T-helper 17 cell (primary cell): ENCODE data around the gene CHAT. TPM values are rescaled to one million over a fixed set of nuclear protein-coding genes. Genes with fewer than 3 reads are reported as not detected.

Source experiments
- ATAC-seq: fragments of 150-1000 bp; cut with Tn5 transposase; 2 replicates; pipeline ENCODE4 v1.10.0; 2021; ENCODE audit warnings: mild to moderate bottlenecking, moderate library complexity
- DNase-seq, 3 donors: peaks; one replicate each; pipeline versions ENCODE4 v3.0.0 to v3.0.0-alpha.2; 2020 to 2021
- H3K9me3 ChIP-seq: one replicate; pipeline ENCODE4 v1.7.0; 2013; ENCODE audit warnings: low read length, mild to moderate bottlenecking; ENCODE audit not compliant: control insufficient read depth, poor library complexity, severe bottlenecking
- H3K27ac Mint-ChIP-seq: one replicate; pipeline ENCODE4 v1.8.0; 2022; ENCODE audit warnings: mild to moderate bottlenecking, moderate library complexity, mixed read lengths
- H3K27me3 Mint-ChIP-seq: one replicate; pipeline ENCODE4 v1.8.0; 2022; ENCODE audit warnings: mixed read lengths
- H3K36me3 Mint-ChIP-seq: one replicate; pipeline ENCODE4 v1.8.0; 2022; ENCODE audit warnings: low read depth, mixed read lengths
- H3K4me1 Mint-ChIP-seq: one replicate; pipeline ENCODE4 v1.8.0; 2022; ENCODE audit warnings: mild to moderate bottlenecking, mixed read lengths
- H3K4me3 Mint-ChIP-seq: one replicate; pipeline ENCODE4 v1.8.0; 2022; ENCODE audit warnings: mild to moderate bottlenecking, moderate library complexity, mixed read lengths
- total RNA-seq, 4 donors: library from RNA in 2 of 4; stranded (reverse) in 2 of 4; gene quantifications; one replicate each; pipeline ENCODE4 v1.2.3 and lab custom pipeline; 2022 to 2026

The CHAT gene
- total RNA-seq, 2 donors from 2014 or later: not detected

DNA sequence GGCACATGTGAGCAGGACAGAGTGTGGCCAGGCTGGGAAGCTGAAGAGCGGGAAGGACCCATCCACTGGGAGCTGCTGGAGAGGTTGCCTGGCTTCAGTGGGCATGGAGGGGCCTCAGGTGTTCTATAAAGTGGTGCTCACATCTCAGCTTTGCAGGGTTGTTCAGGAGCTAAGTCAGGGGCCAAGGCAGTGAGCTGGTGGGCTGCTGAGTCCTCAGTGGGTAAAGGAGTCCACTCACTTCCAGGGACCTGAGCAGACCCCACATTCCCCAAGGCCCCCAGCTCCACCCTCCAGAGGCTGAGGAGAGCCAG is 36.8 kb downstream of the CHAT start:
- no peaks in the 10 kb centered on the region for H3K9me3 ChIP-seq
- ATAC-seq (no peak), DNase-seq (no peak)
- Mint-ChIP-seq H3K4me3 (no peak overlapping the region), H3K27ac (no peak overlapping the region), H3K27me3 (peaks cover 42% of the 10 kb centered on the region), H3K4me1 (peaks cover 11% of the 10 kb centered on the region), H3K36me3 (no peaks in the 10 kb centered on the region)

- no peaks in the 10 kb centered on the region for H3K36me3 Mint-ChIP-seq
- no peak overlapping the region for H3K27ac Mint-ChIP-seq
- DNase-seq: no peak
- no peak for ATAC-seq
- H3K9me3 ChIP-seq: no peaks in the 10 kb centered on the region
- H3K4me1 Mint-ChIP-seq: peaks cover 11% of the 10 kb centered on the region
- no peak overlapping the region for H3K4me3 Mint-ChIP-seq
- peaks cover 37% of the 10 kb centered on the region for H3K27me3 Mint-ChIP-seq
Measured at GRCh38 chr10:49651039-49651835, 37.4 kb downstream of the CHAT start.

DNA sequence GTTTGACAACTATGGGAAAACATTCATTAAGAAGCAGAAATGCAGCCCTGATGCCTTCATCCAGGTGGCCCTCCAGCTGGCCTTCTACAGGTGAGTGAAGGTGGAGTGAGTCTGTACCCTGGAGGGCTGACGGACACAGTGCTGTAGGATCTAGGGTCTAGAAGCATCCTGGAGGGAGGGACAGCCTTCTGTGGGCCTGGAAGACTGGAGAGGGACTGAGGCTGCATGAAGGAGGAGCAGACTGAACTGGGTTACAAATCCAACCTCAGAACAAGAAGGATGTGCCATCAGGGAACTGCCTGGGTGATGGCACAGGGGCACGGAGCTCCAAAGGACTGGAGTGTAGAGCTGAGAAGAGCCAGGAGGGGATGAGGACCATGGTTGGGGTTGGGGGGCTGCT is 38.1 kb downstream of the CHAT start:
- peaks cover 37% of the 10 kb centered on the region for H3K27me3 Mint-ChIP-seq
- no peaks in the 10 kb centered on the region for H3K9me3 ChIP-seq
- H3K36me3 Mint-ChIP-seq: peaks cover 3% of the 10 kb centered on the region
- H3K4me3 Mint-ChIP-seq: no peak overlapping the region
- H3K27ac Mint-ChIP-seq: no peak overlapping the region
- peaks cover 11% of the 10 kb centered on the region for H3K4me1 Mint-ChIP-seq
- DNase-seq: no peak
- ATAC-seq: no peak

GRCh38 chr10:49652421-49653272 is 38.8 kb downstream of the CHAT start:
- DNase-seq (no peak), ATAC-seq (no peak)
- H3K36me3 Mint-ChIP-seq: peaks cover 3% of the 10 kb centered on the region
- H3K27ac Mint-ChIP-seq: no peak overlapping the region
- no peaks in the 10 kb centered on the region for H3K9me3 ChIP-seq
- H3K27me3 Mint-ChIP-seq: peaks cover 37% of the 10 kb centered on the region
- no peak overlapping the region for H3K4me3 Mint-ChIP-seq
- H3K4me1 Mint-ChIP-seq: peaks cover 7% of the 10 kb centered on the region

DNA sequence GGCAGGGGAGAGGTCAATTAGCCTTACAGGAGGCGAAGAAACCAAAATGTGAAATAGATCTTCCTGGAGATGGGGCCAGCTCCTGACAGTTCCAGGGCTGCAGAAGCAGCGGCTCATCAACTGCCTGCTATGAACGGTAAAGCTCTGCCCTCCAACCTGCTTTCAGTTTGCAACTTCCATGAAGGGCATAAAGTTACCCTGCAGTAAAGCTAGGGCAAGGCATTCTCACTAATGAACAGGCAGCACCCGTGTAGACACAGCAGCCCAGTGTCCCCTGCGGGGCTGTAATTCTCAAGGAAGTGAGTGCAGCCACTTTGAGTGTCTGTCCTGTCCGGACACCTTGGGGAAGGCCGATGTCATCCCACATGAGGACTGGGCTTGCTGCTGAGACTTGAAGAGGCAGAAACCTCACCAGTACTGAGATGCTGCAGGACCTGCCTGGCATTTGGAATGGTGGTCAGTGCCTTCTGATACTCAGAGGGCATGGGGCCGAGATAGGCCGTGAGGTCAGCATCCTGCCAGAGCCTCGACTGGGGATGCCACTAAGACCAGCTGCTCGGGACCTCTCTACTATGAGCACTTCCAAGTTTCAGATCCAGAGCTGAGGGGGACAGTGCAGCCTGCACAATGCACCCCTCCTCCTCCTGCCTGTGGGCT is 39.6 kb downstream of the CHAT start:
- Mint-ChIP-seq H3K27me3 (peaks cover 32% of the 10 kb centered on the region), H3K4me1 (peaks cover 6% of the 10 kb centered on the region), H3K4me3 (no peak overlapping the region), H3K27ac (no peak overlapping the region), H3K36me3 (peaks cover 3% of the 10 kb centered on the region)
- H3K9me3 ChIP-seq: no peaks in the 10 kb centered on the region
- ATAC-seq (no peak), DNase-seq (no peak)

DNA sequence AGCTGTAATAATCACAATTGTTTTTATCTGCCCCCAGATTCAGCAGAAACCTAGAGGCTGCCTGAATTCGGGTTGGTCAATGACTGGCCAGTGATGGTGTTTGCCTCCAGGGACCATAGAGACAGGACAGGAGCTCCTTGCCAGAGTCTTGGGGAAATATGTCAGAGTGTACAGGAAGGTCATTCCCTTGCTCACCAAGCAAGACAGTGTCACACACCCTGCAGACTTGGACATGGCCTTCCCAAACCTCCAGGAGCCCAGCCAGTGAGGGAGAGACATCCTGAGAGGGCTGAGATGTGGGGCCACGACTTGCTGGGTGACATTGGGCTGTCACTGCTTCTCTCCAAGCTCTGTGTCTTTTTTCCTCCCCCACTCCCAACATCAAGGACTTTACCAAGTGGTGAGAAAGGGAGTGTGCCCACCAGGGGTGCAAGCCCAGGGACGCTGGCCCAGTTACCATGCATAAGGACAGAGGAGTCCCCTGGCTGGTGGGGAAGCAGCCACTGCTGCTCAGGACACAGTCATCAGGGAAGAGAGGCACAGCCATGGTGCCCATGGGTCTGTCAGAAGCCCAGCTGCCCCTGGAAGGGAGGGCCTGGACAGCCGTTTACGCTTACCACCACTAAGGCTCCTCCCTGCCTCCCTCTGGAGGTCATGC is 40.3 kb downstream of the CHAT start:
- Mint-ChIP-seq H3K27me3 (peaks cover 28% of the 10 kb centered on the region), H3K4me3 (no peak overlapping the region), H3K36me3 (peaks cover 3% of the 10 kb centered on the region), H3K4me1 (peaks cover 6% of the 10 kb centered on the region), H3K27ac (no peak overlapping the region)
- no peak for ATAC-seq
- DNase-seq: no peak
- H3K9me3 ChIP-seq: no peaks in the 10 kb centered on the region

- no peak overlapping the region for H3K27ac Mint-ChIP-seq
- peaks cover 4% of the 10 kb centered on the region for H3K4me1 Mint-ChIP-seq
- H3K36me3 Mint-ChIP-seq: peaks cover 3% of the 10 kb centered on the region
- DNase-seq (no peak), ATAC-seq (no peak)
- H3K9me3 ChIP-seq: no peaks in the 10 kb centered on the region
- H3K27me3 Mint-ChIP-seq: peaks cover 25% of the 10 kb centered on the region
- no peak overlapping the region for H3K4me3 Mint-ChIP-seq
Measured at GRCh38 chr10:49655099-49655498, 41.3 kb downstream of the CHAT start.

DNA sequence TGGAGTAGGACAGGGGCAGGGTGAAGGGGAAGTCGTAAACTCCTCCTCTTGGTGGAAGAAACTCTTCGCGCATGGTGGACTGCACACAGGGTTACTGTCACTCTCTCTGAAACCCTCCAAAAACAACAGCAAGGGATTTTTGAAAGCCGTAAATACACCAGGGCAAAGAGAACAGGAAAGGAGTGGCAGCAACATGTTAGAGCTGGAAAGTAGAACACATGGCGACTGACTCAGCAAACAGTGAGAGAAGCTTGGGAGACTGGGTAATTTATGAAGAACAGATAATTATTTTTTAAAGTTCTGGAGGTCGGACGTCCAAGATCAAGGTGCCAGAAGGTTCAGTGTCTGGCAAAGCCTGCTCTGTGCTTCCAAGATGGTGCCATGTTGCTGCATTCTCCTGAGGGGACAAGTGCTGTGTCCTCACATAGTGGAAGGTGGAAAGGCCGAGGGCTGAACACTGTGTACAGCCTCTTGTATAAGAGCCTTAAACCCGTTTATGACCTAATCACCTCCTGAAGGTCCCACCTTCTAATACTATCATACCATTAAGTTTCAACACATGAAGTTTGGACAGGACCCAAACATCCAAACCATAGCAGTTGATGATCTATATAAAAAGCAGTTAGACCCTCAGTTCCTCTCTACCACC is 43.1 kb downstream of the CHAT start:
- no peaks in the 10 kb centered on the region for H3K9me3 ChIP-seq
- DNase-seq (no peak), ATAC-seq (no peak)
- H3K36me3 Mint-ChIP-seq: peaks cover 3% of the 10 kb centered on the region
- peaks cover 15% of the 10 kb centered on the region for H3K27me3 Mint-ChIP-seq
- no peak overlapping the region for H3K4me3 Mint-ChIP-seq
- H3K4me1 Mint-ChIP-seq: peaks cover under 1% of the 10 kb centered on the region
- H3K27ac Mint-ChIP-seq: no peak overlapping the region

- no peaks in the 10 kb centered on the region for H3K4me1 Mint-ChIP-seq
- no peaks in the 10 kb centered on the region for H3K9me3 ChIP-seq
- no peak for ATAC-seq
- peaks cover 9% of the 10 kb centered on the region for H3K27me3 Mint-ChIP-seq
- DNase-seq: no peak
- no peak overlapping the region for H3K4me3 Mint-ChIP-seq
- H3K27ac Mint-ChIP-seq: no peak overlapping the region
- H3K36me3 Mint-ChIP-seq: peaks cover 3% of the 10 kb centered on the region
Measured at GRCh38 chr10:49657606-49658005, 43.8 kb downstream of the CHAT start.

DNA sequence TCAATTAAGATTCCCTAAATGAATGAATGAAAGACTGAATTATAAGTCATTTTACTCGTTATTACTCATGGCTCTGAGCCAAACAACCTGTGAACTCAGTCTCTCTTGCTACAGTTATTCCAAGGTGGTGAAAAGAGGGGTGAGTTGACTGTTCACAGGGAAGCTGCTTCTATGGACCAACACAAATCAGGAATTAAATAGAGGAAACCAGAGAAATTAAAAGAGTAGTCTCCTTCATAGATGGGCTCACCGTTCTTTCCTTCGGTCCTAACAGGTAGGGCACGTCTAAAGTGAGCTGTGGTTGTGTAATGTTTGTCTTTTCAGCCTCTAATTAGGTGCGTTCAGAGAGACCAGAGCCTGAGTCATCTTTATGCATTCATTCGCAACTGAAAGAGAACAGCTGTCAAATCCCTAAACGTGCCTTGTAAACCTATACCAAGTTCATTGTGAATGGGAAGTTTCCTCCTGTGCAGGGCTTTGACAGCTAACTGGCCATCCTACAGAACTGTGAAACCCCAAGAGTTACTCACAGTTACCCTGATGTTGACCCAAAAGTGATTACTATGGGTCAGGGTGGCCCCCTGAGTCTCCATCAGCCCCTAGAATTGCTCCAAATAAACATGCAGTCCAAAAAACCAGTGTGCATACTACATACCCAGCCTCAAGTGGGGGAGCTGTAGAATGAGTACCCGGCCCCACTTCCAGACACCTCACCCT is 47.5 kb downstream of the CHAT start:
- no peak overlapping the region for H3K27ac Mint-ChIP-seq
- peaks cover 3% of the 10 kb centered on the region for H3K36me3 Mint-ChIP-seq
- no peaks in the 10 kb centered on the region for H3K4me1 Mint-ChIP-seq
- ATAC-seq (no peak), DNase-seq (no peak)
- peaks cover 10% of the 10 kb centered on the region for H3K27me3 Mint-ChIP-seq
- H3K9me3 ChIP-seq: no peaks in the 10 kb centered on the region
- H3K4me3 Mint-ChIP-seq: no peak overlapping the region

GRCh38 chr10:49662169-49662830 is 48.5 kb downstream of the CHAT start:
- Mint-ChIP-seq H3K36me3 (no peaks in the 10 kb centered on the region), H3K27me3 (peaks cover 15% of the 10 kb centered on the region), H3K4me1 (no peaks in the 10 kb centered on the region), H3K4me3 (no peak overlapping the region), H3K27ac (no peak overlapping the region)
- DNase-seq (no peak), ATAC-seq (no peak)
- H3K9me3 ChIP-seq: no peaks in the 10 kb centered on the region

DNA sequence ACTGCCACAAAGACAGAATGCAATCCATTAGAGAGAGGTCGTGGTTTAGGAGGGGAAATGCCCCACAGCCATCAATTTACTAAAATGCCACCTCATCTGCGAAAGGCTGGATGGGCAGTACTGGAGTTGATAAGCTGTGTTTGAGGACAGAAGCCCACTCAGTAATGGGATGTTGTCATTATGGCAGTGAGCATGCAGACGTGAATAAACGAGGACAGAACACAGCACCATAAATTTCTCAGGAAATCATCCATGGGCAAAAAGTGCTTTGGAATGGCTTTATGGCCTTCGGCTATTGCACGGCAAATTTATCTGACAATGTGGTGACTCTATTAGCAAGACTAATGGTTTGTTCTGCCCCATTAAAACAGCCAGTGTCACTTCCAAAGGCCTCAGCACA is 49.8 kb downstream of the CHAT start:
- Mint-ChIP-seq H3K36me3 (no peaks in the 10 kb centered on the region), H3K27ac (no peak overlapping the region), H3K27me3 (peaks cover 22% of the 10 kb centered on the region), H3K4me1 (no peaks in the 10 kb centered on the region), H3K4me3 (no peak overlapping the region)
- ATAC-seq (no peak), DNase-seq (no peak)
- H3K9me3 ChIP-seq: no peaks in the 10 kb centered on the region
